HG03135 (cell line): Measurements from ENCODE around the gene GRP.

ENCODE experiments used
- ATAC-seq: cut with Tn5 transposase; IDR thresholded peaks from one replicate; pipeline ENCODE4 v1.9.1; 2021; ENCODE audit warnings: mild to moderate bottlenecking, moderate library complexity; ENCODE audit not compliant: unreplicated experiment

GRP gene

GRCh38 chr18:59266886-59267502 is 47.0 kb downstream of the GRP start:
- ATAC-seq: no peak

DNA sequence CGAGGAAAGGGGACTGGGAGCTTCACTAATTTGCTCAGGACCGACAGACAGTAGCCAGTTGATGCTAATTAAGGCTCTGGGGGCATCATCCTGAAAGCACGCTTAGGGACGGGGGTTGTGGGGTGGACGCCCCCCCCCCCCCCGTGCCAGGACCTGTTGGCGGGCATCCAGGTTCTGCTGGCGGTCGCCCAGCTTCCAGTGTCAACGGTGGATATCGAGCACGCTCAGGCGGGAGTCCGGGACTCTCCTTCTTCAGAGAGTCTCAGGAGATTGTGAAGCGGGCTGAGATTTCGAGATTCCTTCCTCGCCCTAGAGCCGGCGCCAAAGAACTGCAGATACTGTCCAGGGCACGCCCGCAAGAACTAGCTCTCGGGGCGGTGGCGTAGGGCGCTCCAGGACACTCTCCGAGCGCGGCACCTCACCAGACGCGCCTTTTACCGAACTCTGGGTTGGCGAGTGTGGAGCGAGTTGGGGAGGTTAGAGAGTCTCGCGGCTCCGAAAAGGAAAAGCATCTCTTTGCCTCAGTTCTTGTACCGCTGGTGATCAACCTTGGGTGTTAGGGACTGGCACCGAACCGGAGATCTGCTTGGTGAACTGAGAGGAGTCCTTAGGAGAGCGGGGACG is 47.7 kb downstream of the GRP start:
- no peak for ATAC-seq

- no peak for ATAC-seq
Measured at GRCh38 chr18:59268127-59268720, 48.3 kb downstream of the GRP start.

DNA sequence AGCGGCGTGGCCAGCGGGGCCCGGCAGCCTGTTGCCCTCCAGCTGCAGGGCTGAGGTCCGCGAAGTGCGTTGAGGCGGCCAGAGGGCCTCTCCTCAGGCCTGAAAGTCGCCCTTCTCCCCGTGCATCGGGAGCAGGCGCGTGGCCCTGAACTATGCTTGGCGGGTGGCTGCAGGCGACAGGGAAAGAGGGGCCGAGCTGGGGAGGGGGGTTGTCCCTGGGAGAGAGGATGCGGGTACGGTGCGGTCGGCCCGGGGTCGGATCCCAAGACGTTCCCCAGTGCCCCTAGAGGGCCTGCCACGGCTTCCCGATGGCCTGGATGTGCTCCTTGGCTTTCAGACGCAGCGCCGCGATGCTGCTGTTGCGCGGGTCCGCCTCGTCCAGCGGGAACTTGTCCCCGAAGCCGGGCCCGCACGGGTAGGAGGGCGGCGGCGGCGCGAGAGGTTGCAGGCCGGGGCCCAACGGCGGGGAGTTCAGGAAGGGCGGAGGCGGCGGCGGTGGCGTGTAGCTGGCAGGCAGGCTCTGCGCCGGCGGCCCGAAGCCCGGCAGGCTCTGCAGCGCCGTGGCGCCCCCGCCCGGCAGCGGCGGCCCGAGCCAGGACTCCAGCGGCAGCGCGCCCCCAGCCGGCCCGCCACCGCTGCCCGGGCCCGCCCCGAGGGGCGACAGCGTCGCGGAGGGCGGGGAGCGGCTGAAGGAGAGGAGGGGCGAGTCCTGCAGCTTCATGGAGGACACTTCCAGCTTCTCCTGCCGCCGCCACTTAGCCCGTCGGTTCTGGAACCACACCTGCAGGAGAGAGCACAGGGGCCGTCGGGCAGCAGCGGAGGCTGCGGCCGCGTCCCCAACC is 49.0 kb downstream of the GRP start:
- ATAC-seq: peak; percentile 40

DNA sequence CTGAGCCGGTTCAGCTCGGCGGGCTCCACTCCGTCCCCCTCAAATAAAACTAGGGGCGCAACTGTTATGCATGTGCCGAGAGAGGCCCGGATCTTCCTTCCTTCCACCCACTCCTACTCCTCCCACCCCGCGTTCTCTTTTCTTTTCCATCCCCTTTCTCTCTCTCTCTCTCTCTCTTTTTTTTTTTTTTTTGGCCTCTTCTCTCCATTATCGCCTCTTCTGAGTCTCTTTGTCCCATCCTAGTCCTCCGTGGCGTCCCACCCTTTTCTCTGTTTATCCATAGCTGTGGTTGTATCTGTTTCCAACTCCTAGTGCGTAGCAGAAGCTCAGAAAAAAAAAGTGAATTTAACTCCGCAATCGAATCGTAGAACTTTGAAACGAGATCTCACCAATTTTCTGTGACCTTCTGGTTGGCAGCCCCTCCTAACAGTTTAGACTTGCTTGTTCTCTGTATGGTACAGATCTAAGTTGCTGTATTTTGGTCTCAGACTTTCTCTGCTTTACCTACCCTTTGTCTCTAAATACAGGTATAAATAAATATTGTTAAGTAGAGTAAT is 49.7 kb downstream of the GRP start:
- no peak for ATAC-seq

DNA sequence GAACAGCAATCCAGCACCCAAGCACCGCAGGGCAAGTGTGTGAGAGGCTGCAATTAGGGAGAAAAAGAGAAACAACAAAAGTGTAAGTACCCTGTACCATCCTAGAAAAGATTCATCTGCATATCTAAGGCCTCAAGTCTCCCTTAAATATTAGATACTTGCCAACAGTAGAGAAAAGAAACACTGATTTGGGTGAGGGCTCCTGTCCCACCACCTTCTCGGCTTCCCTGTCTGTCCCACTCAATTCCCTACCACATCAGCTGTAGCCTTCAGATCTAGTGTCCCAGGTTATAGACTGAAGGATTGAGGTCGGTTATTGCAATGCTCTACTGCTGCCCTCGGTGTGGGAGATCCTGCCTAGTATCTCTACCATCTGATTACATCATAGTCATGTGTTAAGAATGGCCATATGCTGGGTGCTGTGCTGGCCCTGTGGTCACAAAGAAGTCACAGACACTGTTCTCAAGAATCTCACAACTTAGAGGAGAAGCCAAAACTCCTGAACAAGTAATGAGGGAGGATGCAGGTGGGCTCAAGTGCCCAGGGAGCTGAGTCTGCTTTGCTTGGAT is 50.8 kb downstream of the GRP start:
- no peak for ATAC-seq

- ATAC-seq: no peak
Measured at GRCh38 chr18:59271606-59272220, 51.8 kb downstream of the GRP start.

DNA sequence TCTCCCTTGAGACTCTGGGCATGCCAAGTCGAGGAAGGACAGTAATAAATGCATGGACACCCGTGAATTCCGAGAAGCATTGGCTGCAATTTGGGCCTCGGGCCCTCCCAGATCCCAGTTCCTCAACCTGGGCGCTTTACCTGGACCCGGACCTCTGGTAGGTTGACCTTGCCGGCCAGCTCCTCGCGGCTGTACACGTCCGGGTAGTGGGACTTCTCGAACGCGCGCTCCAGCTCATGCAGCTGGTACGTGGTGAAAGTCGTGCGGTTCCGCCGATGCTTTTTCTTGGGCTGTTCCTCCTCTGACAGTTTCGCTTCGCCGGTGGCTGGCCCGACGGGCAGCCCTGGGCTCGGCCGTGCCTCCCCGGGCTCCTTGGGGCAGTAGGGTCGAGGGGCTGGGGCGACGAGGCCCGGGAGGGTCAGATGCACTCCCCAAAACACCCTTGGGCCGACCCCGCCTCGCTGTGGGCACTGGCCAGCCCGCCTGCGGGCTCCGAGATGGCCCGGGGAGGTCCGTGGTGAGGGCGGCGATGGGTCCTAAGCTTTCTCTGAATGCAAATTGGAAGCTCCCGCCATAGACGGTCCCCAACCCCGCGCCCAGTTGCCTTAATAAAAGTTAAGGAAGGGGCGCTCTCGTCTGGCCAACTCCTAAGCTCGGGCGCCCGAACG is 52.4 kb downstream of the GRP start:
- ATAC-seq: no peak

DNA sequence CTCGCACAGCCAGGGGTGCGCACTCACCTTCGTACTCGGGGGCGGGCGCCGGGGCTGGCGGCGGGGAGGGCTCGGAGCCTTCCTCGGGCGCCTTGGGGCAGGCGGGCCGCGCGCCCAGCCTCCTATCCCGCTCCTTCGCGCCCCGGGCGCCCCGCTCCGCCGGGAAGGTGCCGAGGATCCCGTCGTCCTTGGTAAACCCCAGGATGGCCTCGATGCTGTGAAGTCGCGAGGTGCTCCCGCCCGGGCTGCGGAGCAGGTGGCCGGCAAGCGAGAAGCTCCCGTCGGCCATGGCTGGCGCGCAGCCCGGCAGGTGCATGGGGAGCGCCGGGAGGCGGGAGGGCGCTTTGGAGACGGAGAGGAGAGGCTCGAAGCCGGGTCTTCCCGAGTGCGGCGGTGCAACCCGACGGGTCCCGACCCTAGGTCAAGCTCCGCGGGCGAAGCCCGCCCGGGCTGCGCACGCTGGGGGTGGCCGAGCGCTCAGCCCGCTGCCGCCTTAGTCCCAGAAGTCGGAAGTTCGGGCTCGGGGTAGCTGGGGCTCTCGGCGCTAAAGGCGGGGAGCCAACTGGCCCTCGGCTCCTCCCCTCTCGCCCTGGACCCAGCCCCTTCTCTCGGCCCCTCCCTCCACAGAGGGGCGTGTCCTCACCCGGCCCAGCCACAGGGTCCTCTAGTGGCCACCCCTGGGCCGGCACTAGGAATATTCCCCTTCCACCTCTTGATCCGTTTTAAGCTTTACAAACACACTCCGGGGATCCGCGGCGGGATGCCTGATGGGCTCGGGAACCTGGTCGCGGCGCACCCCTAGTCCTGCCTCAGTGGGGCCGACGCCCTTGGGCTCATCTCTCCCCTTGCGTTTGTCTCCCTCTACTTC is 53.2 kb downstream of the GRP start, which contains the start of gene RAX:
Gene RAX, minus strand, starts transcription at position 564 of the 868 bp plus-strand sequence. Its CDS starts 248 bp downstream, at position 316.
- ATAC-seq: no peak

DNA sequence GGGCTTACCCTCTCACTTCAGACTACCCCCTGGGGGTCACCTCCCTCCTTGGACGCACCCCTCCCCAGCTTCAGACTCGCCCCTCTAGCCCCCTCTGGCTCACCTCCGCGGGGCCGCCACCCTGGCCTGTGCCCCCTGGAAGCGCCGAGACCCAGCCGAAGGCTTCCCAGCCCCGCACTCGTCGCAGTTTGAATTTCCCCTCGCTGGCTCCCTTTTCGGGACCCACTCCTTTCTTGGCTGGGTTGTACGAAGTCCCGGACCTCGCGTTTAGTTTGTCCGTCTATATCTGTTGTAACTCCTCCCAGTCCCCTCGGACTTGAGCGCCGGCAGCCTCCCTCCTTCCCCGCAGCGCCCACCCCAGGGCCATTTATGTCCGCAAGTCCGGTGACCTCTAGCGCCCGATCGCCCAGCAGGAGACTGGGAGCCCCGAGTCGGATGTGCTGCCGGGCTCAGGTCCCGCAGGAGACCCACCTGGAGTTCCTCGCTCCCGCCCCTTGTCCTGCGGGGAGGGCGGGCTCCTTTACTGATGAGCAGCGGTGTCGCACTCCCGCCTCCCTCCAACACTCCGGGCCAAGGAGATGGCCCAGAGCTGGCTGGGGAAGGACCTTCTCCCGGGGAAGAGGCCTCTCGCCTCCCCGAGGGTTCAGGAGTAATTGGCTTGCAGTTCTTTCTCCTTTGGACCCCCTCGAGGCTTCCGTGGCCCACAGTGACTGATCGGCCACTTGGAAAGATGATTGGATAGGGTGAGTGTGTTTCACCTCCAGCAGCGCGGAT is 54.0 kb downstream of the GRP start:
- no peak for ATAC-seq

GRCh38 chr18:59274533-59274928 is 54.6 kb downstream of the GRP start:
- ATAC-seq: no peak

GRCh38 chr18:59275406-59275949 is 55.5 kb downstream of the GRP start:
- no peak for ATAC-seq

DNA sequence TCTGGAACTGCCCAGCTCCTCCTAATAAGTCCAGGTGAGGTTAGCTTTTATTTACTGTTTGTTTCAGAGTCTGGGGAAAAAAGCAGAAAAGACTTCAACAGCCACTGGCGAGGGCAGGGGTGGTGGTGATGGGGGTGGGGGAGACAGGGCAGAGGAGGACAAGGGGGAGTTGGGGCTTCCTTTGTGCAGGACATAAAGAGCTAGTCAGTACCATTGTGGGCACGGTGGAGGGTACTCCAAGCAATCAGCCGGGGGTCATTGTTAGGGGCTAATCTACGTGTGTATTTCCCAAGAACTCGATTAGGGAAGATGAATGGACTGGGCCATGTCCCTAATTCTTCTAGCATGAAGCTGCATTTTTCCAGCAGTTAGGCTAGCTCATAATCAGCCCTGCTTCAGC is 56.1 kb downstream of the GRP start:
- ATAC-seq: no peak

- ATAC-seq: no peak
Measured at GRCh38 chr18:59278793-59279192, 58.8 kb downstream of the GRP start.

DNA sequence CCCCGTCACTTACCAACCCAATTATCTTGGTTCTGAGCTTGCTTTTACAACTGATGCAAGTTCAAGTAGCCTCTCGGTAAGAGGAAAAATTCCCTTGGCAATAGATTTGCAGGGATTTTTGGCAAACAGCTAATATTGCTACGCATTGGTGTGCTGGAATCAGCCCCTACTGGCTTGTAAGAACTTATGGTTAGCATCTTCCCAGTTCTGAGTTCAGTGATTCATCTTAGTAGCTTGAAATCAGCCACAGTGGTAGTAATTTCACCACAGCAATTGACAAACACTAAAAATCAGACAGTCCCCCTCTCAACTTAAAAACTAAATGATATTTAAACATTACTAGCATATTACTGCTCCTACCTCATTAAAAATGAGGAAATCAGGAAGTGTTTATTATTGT is 59.2 kb downstream of the GRP start:
- ATAC-seq: no peak

- ATAC-seq: no peak
Measured at GRCh38 chr18:59279722-59280121, 59.8 kb downstream of the GRP start.
